Left ventricle myocardium inferior (tissue), 1 donor: Measurements from ENCODE around the gene AMOTL1. TPM values are rescaled to one million over a fixed set of nuclear protein-coding genes. Genes with fewer than 3 reads are reported as not detected.

Experiments used
- DNase-seq: peaks from one replicate; pipeline ENCODE4 v3.0.0-alpha.2; 2020
- H3K27ac ChIP-seq: fragments of 200-600 bp; replicated peaks from 2 replicates; pipeline ENCODE4 v1.8.0; 2021
- H3K27me3 ChIP-seq: fragments of 200-600 bp; 2 replicates; pipeline ENCODE4 v1.8.0; 2021; ENCODE audit warnings: low read depth
- H3K36me3 ChIP-seq: fragments of 200-600 bp; 2 replicates; pipeline ENCODE4 v1.8.0; 2021
- H3K4me1 ChIP-seq: fragments of 200-600 bp; 2 replicates; pipeline ENCODE4 v1.8.0; 2021
- H3K4me3 ChIP-seq: fragments of 200-600 bp; 2 replicates; pipeline ENCODE4 v1.8.0; 2021; ENCODE audit warnings: mild to moderate bottlenecking, moderate library complexity
- H3K9me3 ChIP-seq: fragments of 200-600 bp; replicated peaks from 2 replicates; pipeline ENCODE4 v1.8.0; 2021
- CTCF ChIP-seq: fragments of 200-600 bp; IDR thresholded peaks from 2 replicates; pipeline ENCODE4 v1.8.0; 2021; ENCODE audit warnings: antibody characterized with exemption, mild to moderate bottlenecking, borderline replicate concordance
- intact Hi-C: fragments of 100-400 bp; cut with micrococcal nuclease; formaldehyde crosslinking; loops from one replicate; pipeline ENCODE4 v1.11.0; 2022
- total RNA-seq: library from RNA; stranded (reverse); fragmentation: NEBNext Ultra II Directional; extraction: Animal tissue kit (Norgen Biotek cat#: 25700); gene quantifications from one replicate; pipeline ENCODE4 v1.2.1, GENCODE V29; 2021
- donor health status: DM: no; HTN: yes; CAD: no; lungs with severe emphysema.

Gene AMOTL1
- total RNA-seq, 1 donor from 2014 or later: 61.1 TPM

GRCh38 chr11:94775567-94776327, 7.6 kb downstream of the AMOTL1 start:
- no peak for TF ChIP-seq CTCF
- intact Hi-C loops: no loop called here

GRCh38 chr11:94776351-94777321, 8.5 kb downstream of the AMOTL1 start:
- Histone ChIP-seq H3K4me3 (no peak overlapping the region), H3K27me3 (no peaks in the 10 kb centered on the region), H3K9me3 (no peaks in the 10 kb centered on the region), H3K36me3 (no peaks in the 10 kb centered on the region), H3K4me1 (peaks cover 65% of the 10 kb centered on the region), H3K27ac (peak overlapping the region; percentile 43)
- no peak for TF ChIP-seq CTCF
- intact Hi-C loops: no loop called here
- no peak for DNase-seq

More at GRCh38 chr11:94775567-94776327, 7.6 kb downstream of the AMOTL1 start:
- H3K27ac ChIP-seq: no peak overlapping the region
- H3K4me3 ChIP-seq: no peak overlapping the region
- no peaks in the 10 kb centered on the region for H3K27me3 ChIP-seq
- peaks cover 65% of the 10 kb centered on the region for H3K4me1 ChIP-seq
- DNase-seq: no peak
- H3K9me3 ChIP-seq: no peaks in the 10 kb centered on the region
- H3K36me3 ChIP-seq: no peaks in the 10 kb centered on the region

GRCh38 chr11:94780432-94780831, 12.3 kb downstream of the AMOTL1 start:
- DNase-seq: no peak
- H3K27ac ChIP-seq: peak overlapping the region; percentile 54
- intact Hi-C loops: no loop called here
- H3K27me3 ChIP-seq: no peaks in the 10 kb centered on the region
- no peaks in the 10 kb centered on the region for H3K9me3 ChIP-seq
- TF ChIP-seq CTCF: no peak
- H3K4me1 ChIP-seq: peaks cover 74% of the 10 kb centered on the region
- H3K36me3 ChIP-seq: no peaks in the 10 kb centered on the region
- peak overlapping the region; percentile 29 for H3K4me3 ChIP-seq

GRCh38 chr11:94781837-94782236, 13.7 kb downstream of the AMOTL1 start:
- Histone ChIP-seq H3K36me3 (no peaks in the 10 kb centered on the region), H3K9me3 (no peaks in the 10 kb centered on the region), H3K4me1 (peaks cover 74% of the 10 kb centered on the region), H3K4me3 (no peak overlapping the region), H3K27ac (peak overlapping the region; percentile 4), H3K27me3 (no peaks in the 10 kb centered on the region)
- TF ChIP-seq CTCF: no peak
- intact Hi-C loops: no loop called here
- no peak for DNase-seq

- intact Hi-C loops: no loop called here
- no peak overlapping the region for H3K4me3 ChIP-seq
- DNase-seq: no peak
- H3K9me3 ChIP-seq: no peaks in the 10 kb centered on the region
- H3K4me1 ChIP-seq: peaks cover 74% of the 10 kb centered on the region
- H3K27me3 ChIP-seq: no peaks in the 10 kb centered on the region
- H3K36me3 ChIP-seq: no peaks in the 10 kb centered on the region
- peak overlapping the region; percentile 4 for H3K27ac ChIP-seq
- no peak for TF ChIP-seq CTCF
Measured at GRCh38 chr11:94782446-94782845, 14.3 kb downstream of the AMOTL1 start.
